HG03196 (cell line): ENCODE data around the gene SKAP2.
"Not testable (repeated sequence)": the region's sequence is repeated elsewhere in the genome, so short reads cannot be mapped to it uniquely, and the experiment has no call there.

Experiments used
- ATAC-seq: cut with Tn5 transposase; IDR thresholded peaks from one replicate; pipeline ENCODE4 v1.9.1; 2021; ENCODE audit not compliant: unreplicated experiment

SKAP2 gene

DNA sequence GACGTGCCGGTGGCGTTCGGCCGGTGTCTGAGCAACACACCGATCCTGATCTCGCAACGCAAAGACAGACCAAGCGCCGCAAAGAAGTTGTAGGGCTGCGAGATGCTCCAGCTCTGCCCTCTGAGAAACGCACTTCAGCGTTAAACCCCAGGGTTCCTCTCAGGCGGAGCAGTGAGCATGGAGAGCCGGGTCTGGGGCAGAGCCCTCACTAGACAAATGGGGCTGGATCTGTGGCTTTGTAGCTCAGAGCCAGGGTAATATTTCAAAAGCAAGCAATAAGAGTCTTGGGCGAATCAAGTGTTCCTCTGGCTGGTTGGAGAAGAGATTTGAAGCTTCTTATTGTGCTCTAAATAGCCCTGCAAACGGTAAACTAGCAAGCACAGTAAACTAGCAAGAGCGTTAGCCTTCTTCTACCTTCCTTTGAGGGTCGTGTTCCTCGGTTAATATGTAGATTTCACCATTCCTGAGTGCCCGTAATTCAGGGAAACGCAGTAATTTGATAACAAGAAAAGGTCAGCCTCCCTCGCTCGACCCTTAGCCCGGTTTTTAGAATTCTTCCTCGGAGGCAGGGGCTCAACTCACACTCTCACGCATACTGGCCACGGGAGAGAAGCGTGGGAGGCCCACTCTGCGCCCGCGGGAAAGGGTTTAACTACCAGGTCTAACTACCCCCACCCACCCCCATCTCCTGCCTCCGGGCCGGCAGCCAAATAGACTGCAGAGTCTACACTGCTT lies 6.7 kb downstream of the SKAP2 start:
- no peak for ATAC-seq

DNA sequence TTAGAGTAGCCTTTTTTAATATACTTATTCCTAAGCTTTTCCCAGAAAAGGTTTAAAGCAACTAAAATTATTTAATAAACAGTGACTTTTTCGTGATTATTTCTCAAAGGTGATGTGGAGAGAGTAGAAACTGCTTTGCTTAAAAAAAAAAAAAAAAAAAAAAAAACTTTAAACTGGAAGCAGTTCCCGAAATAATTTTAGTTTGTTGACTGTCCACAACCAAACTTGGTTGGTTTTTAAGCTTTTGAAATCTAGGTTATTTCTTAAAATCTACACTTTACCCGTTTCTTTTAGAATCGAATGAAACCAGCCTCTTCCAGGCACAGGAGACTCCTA lies 7.3 kb downstream of the SKAP2 start:
- no peak for ATAC-seq

DNA sequence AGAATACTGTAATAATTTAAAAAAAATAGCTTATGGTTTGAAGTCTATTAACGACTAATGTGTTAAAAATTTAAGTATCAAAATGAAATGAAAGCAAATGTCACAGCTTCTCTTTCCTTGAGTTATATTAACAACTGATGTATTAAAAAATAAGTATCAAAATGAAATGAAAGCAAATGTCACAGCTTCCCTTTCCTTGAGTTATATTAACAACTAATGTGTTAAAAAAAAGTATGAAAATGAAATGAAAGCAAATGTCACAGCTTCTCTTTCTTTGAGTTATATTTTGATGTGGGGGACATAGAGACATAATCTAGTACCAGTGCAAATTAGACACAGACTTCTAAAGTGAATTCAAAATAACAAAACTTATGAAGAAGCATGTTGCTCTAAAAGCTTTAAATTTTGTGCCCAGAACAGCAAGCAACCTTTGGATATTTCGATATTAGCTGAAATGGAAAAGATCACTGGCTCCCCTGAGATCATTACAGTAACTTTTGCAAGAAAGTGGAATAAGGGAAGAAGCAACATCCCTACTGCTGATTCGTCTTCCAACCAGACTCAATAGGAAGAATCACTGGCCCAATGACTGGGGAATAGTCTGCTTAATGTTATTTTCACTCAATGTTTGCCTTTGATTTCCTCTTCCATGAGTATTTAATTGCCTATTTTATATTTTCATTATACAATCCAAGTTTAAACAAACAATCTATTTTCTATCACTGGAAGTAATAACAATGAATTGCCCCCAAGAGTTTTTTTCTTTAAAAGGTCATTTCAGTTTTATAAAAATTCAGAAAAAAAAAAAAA lies 8.0 kb downstream of the SKAP2 start:
- no peak for ATAC-seq

DNA sequence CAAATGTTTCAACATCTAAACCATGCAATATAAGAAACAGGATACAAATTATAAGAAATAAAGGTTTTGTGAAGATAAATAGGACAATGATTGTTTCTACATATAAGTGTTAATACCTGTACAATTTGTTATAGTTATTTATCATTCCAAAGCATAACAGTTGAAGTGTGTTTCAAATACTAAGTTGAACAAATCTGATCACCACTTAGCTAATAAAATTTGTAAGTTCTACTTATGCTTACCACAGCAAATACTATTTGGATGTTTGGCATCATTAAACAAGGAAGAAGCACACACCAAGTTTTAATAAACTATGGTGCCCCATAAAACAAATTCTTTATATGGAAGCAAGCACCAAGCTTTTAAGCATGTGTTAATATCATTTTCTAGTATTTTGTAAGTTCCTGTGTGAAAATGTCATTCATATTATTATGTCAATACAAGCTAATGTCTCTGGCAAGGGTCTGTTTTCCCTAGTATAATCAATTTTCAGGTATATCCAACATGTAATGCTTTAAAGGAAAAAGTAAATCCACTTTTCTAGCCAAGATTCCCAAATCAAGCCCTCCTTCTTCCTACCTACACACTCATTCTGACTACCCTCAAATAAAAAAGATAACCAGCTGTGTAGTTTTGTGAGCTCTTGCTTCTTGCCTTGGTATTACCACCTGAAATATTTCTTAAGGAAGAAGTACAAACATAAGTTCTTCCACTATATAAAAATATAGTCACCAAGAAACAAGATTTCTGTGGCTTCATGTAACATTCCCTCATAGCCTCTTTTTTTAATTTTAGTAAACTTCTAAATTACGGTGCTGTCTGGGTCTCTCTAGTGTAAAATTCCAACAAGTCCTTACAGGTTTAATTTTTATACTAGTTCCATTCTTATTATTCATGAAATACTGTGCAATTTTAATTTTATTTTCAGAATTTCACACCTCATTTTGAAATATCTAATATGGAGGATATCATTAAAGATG lies 9.2 kb downstream of the SKAP2 start:
- ATAC-seq = no peak

DNA sequence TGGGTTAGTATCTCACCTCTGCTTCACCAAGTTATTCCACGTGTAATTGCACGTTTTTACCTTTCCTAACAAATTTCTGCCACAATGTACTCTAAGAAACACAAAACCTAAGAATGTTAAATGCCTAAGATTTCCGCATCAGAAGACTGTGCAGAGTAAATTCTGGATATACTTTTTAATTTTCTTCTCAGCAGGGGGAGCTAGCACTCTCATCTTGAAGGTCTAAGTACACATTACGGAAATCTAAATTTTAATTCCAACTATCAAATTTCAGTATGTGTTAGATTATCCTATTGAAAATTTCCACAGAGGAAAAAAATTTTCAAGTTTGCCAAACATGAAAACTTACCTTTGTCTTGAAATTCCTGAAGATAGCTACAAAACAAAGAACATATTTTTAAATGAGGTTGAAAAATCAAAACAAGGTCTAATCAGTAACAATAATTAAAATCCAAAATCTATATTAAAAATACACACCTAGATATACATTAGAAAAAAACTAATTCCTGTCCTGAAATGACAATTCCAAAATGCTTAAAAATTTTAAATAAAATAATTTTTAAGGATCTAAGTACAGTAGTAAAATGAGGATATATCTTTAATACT lies 10.5 kb downstream of the SKAP2 start:
- no peak for ATAC-seq

DNA sequence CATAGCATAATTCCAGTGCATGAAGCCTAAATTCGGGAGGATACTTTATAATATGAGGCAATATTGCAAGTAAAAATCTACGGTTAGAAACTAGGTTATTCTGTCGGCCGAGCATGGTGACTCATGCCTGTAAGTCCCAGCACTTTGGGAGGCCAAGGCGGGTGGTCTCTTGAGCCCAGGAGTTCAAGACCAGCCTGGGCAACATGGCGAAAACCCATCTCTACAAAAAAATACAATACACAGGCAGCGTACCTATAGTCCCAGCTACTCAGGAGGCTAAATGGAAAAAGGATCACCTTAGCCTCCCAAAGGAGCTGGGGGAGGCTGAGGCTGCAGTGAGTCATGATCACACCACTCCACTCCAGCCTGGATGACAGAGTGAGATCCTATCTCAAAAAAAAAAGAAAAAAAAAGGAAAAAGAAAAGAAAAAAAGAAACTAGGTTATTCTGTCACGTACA lies 14.2 kb downstream of the SKAP2 start:
- no peak for ATAC-seq

DNA sequence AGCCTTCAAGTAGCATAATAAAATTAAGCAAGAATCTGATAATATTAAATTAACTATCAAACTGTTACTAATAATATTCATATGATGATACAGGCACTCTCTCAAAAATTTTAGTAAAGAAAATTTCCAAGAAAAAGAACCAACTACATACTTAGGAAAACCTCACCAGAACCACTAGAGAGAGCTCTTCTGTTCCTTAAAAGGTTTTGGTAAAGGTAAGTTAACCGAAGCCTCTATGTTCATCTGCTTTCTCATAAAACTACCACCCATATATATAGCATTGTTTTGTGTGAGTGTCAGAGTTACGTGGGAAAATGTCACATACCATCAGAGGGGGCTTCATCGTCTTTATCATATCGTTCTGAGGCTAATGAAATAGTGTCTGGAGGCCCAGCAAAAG lies 20.7 kb downstream of the SKAP2 start:
- no peak for ATAC-seq

DNA sequence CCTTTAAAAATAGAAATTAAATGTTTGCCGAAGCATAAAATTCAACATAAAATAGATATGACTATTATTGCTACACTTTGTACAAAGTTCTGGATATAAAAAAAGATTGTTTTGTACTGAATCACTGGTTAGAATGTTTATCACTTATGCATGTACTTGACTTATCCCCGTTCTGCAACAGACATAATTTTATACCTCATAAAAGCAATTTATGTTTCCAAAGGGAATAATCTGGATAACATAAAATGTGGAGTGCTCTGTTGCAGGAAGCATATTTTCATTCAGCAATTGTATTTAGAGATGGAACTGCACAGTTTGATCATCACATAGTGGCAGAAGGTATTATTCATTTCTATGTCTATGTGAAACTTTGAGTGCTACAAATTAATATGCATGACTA lies 21.5 kb downstream of the SKAP2 start:
- ATAC-seq = no peak

DNA sequence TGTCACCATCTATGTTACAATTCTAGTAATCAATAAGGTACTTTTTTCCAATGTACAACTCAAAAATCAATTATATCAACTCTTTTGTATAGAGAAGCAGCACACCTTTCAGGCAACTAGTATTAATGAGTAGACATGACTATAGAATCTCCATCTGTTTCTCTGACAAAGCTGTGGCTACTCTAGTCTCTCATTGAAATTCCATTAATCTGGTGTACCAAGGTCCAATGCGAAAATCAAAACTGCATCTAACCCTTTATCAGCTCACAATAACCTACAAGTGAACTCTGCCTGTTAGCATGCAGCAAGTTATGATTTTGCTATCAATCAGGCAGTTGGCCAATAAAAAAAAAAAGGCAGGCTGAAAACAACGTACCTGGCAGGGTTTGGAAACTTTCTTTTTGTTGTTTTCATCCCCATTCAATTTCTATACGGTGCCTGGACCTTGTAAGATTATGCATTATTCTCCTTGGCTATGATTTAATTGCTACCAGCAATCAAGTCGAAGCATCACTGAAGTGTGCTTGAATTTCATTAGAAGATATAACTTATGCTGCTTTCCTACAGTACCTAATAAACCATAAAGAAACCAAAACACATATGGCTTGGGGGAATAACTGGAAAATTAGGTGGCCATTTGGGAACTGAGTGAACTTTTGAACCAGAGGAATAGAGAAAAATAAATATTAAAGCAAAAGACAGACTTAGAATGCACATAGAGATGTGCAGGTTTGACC lies 23.2 kb downstream of the SKAP2 start:
- ATAC-seq = no peak

DNA sequence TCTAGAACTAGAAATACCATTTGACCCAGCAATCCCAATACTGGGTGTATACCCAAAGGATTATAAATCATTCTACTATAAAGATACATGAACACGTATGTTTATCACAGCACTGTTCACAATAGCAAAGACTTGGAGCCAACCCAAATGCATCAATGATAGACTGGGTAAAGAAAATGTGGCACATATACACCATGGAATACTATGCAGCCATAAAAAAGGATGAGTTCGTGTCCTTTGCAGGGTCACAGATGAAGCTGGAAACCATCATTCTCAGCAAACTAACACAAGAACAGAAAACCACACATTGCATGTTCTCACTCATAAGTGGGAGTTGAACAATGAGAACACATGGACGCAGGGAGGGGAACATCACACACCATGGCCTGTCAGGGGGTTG lies 27.6 kb downstream of the SKAP2 start:
- ATAC-seq = not testable (repeated sequence)

DNA sequence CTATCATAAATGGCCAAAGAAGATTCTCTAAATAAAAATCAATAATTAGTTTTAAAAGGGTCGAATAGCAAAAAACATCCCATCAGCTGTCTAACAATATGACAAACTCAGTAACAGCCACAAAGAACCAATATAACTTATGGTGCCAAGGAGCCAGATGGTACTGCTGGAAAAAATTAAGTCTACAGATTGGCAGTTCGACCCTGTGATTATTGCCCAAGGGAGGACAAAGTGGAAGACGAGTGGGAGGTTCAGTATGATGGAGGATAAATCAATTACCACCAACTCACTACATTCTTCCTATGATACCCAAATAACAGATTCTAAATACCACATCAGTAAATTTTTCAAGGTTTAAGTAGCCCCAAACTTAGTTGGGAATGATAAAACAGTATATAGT lies 49.0 kb downstream of the SKAP2 start:
- ATAC-seq = no peak

DNA sequence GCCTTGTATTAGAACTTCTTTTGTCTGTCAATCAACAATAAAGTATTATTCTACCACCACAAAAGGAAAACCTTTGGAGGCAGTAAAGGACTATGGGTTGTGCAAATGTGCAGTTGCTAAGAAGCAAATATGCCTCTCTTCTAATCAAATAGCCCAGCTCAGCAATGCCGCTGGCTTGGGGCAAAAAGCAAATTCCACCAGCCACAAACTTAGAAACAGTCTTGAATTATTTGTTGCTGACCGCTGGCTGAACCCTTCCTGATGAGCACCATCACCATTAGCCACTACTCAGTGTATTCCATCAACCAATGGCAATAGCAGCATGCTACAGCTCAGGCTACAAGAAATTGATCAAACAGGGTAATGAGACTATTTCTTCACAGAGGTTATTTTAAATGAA lies 51.0 kb downstream of the SKAP2 start:
- no peak for ATAC-seq

DNA sequence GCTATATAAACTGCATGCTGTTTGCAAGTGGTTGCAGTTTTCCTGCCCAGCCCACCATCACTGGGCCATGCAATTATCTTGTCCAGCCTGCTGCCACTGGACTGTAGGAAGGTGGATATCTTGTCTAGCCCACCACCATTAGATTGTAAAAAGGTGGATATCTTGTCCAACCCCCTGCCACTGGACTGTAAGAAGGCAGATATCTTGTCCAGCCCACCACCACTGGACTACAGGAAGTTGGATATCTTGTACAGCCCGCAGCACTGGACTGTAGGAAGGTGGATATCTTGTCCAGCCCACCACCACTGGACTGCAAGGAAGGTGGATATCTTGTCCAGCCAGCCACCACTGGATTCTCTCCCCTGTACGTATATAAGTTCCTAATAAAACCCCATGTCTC lies 69.8 kb downstream of the SKAP2 start:
- no peak for ATAC-seq

DNA sequence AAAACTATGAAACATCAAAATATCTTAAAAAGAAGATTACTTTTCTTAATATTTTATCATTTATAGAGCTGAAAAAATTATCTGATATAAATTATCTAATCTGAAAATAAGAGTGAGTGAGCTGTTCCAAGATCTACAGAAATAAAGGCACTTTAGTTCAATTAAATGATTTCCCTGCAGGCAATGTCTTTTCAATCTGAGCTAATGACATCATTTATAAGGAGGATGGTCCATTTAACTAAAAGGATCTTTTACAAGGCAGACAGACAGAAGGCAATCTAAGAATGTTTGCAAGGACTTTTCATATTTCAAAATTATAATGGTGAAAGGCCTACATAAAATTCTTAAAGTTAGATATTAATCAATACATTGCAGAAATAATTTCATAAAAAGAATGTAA lies 71.8 kb downstream of the SKAP2 start:
- ATAC-seq = no peak

DNA sequence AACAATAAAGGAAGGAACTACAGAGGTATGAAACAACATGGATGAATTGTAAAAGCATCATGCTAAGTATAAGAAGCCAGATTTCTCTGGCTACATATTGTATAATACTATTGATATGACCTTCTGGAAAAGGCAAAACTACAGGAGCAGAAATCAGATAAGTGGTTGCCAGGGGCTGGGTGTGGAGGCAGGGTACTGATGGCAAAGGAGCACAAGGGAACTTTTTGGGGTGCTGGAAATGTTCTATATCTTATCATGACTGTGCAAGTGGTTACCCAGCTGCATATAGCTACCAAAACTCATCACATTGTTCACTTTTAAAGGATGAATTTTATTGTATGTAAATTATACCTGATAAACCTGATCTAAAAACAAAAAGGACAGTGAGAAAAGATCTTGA lies 72.4 kb downstream of the SKAP2 start:
- no peak for ATAC-seq

DNA sequence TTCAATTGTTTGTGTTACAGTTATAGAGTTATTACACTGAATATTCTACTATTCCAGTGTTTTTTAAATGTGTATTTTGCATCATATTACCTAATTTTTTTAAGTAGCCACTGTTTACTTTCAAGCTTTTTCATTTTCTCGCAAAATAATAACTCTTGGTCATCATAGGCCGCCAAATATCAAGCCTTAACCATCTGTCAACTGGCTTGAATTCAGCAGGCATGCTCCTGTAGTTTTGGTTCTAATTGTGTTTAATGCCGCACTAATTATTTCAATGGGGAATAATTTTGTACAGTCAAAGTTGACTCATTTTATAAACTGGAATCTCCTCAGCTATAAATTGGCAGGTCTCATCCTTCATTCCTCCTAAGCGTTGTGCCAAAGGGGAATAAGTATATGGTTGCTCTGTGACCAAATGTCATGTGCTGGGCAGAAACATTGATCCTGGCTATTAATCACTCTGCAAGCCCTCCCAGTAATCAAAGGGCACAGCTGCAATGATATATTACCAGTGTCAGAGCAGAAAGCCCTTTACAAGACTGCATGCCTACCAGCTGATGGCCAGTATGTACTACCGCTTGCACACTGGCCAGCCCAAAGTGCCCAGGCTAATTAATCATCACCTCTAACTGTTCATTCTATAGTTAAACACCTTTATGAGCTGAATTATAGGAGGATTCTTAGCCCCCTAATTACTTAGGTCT lies 74.8 kb downstream of the SKAP2 start:
- ATAC-seq = no peak

DNA sequence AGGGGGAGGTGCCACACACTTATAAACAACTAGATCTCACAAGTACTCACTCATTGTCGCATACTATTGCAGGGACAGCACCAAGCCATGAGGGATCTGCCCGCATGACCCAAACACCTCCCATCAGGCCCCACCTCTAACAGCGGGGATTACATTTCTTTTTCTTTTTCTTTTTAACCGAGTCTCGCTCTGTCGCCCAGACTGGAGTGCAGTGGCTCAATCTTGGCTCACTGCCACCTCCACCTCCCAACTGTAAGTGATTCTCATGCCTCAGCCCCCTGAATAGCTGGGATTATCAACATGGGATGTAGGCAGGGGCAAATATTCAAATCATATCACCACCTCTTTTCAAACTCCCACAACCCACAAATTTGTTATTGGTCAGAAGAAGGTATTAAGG lies 76.7 kb downstream of the SKAP2 start:
- no peak for ATAC-seq

DNA sequence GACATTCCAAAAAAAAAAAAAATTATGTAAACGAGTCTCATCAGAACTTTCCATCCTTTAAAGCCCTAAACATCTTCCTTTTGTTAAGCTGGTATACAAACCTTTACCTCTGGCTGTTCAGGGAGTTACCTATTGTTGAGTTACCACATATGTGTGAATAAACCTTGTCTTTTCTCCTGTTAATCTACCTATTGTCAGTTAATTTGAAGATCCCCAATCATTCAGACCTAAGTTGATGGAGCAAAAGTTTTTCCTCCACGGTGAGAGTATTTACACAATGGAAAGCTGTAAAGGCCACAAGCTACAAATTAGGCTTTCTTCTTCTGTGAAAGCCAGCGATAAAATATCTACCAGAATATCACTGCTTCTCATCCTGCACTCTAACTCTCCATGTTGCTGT lies 80.3 kb downstream of the SKAP2 start:
- no peak for ATAC-seq

DNA sequence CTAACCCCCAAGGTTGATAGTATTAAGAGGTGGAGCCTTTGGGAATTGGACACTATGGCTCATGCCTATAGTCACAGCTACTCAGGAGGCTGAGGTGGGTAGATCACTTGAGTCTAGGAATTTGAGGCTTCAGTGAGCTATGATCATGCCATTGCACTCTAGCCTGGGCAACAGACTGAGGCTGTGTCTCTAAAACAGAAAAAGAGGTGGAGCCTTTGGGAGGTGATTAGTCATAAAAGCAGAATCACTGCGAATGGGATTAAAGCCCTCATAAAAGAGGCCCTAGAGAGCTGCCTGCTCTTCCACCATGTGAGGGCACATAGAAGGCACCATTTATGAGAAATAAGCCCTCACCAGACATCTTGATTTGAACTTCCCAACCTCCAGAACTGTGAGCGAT lies 81.9 kb downstream of the SKAP2 start:
- ATAC-seq = no peak
